ENCODE measurements around the gene MYCBP.

The MYCBP gene

GRCh38 chr1:38819040-38819439 is 54.1 kb downstream of the MYCBP start:
- DNase-seq: no peak

- peak in 1 of 2 donors; percentile 7 for DNase-seq
These were observed 54.8 kb downstream of the MYCBP start for GRCh38 chr1:38818175-38818976.

- DNase-seq: no peak
These were observed 55.6 kb downstream of the MYCBP start for GRCh38 chr1:38817267-38818174.

GRCh38 chr1:38815903-38816627 is 57.1 kb downstream of the MYCBP start:
- no peak for DNase-seq

- DNase-seq: no peak
These were observed 58.1 kb downstream of the MYCBP start for GRCh38 chr1:38814984-38815464.

GRCh38 chr1:38814444-38814983 is 58.6 kb downstream of the MYCBP start:
- no peak for DNase-seq

- no peak for DNase-seq
These were observed 60.2 kb downstream of the MYCBP start for GRCh38 chr1:38812981-38813380.

All from hippocampal formation (tissue), 2 donors.